Hematopoietic multipotent progenitor cell treated with erythropoietin and hydrocortisone succinate and interleukin-3 and kit ligand, for 15 days (in vitro differentiated cells): ENCODE results near the gene KLHL3.
A peak's percentile ranks its signal among the peaks of the same experiment; 100 is the strongest.
"Not testable (repeated sequence)": the region's sequence is repeated elsewhere in the genome, so short reads cannot be mapped to it uniquely, and the experiment has no call there.

Experiments used
- DNase-seq: peaks from one replicate; pipeline ENCODE4 v3.0.0-alpha.2; 2015; ENCODE audit warnings: low spot score

Gene KLHL3, protein sequence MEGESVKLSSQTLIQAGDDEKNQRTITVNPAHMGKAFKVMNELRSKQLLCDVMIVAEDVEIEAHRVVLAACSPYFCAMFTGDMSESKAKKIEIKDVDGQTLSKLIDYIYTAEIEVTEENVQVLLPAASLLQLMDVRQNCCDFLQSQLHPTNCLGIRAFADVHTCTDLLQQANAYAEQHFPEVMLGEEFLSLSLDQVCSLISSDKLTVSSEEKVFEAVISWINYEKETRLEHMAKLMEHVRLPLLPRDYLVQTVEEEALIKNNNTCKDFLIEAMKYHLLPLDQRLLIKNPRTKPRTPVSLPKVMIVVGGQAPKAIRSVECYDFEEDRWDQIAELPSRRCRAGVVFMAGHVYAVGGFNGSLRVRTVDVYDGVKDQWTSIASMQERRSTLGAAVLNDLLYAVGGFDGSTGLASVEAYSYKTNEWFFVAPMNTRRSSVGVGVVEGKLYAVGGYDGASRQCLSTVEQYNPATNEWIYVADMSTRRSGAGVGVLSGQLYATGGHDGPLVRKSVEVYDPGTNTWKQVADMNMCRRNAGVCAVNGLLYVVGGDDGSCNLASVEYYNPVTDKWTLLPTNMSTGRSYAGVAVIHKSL

DNA sequence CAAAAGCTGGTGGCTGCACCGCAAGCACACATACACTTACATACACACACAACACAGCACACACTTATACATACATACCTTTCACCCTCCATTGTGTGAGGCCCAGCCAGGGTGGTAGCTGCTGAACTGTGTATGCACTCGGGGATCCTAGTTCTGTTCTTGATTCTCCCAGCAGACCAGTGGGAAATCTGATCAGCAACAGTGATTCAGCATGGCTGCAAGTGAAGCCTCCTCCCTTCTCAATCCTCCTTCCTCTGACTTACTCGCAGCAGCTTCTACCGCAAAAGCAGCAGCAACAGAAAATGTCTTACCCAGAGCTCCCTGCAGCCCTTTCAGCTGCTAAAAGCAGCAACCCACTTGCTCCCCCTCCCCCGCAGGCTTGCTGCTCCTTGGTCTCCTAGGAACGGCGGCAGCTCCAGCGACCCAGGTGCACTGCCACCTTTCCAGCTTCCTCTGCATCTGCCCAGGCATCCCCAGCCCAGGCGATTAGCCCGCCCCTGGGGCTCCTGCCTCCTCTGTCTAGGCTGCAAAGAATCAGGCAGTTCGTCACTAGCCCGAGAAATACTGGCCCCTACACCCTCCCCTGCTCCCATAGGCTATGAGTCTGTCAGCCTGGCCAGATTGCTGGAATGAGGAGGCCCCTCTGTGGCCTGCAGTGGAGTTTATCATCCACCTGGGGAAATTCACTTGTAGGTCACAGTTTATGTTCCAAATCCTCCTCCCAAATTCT is at the start of gene KLHL3:
Gene KLHL3 (minus strand): TSS at position 535 of the 730 bp plus-strand sequence. CDS start 443 bp downstream, at position 92.
- DNase-seq: no peak

DNA sequence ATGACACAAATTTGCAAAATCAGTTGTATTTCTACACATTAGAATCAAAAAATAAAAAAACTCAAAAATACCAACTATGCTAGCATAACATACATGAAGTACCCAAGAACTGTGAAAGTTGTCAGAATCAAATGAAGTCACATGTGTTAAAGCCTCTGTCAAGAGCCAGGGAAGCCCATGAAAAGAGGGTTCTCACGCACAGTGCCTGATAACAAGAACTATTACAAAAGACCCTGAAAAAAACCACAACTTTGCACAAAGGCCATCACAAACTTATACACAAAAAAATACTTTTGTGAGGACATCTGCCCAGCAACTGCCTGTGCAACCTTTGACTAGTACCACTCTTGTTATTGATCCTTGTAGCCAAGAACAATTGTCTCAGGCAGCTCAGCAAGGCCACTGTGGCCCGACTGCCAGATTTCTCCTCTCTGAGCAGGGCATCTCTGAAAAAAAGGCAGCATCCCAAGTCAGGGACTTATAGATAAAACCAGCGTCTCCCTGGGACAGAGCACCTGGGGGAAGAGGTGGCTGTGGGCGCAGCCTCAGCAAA is 47.2 kb upstream of the KLHL3 start:
- DNase-seq: no peak

DNA sequence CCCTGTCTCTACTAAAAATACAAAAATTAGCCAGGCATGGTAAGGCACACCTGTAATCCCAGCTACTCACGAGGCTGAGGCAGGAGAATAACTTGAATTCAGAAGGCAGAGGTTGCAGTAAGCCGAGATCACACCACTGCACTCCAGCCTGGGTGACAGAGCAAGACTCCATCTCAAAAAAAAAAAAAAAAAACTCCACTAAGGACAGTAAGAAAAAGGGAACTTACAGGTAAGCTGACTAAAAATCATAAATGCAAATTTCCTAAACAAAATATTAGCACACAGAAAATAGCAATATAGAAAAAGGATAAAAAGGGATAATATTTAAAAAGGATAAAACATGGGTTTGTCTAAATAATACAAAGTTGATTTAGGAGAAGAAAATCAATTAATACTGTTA is 46.2 kb upstream of the KLHL3 start:
- DNase-seq: no peak

DNA sequence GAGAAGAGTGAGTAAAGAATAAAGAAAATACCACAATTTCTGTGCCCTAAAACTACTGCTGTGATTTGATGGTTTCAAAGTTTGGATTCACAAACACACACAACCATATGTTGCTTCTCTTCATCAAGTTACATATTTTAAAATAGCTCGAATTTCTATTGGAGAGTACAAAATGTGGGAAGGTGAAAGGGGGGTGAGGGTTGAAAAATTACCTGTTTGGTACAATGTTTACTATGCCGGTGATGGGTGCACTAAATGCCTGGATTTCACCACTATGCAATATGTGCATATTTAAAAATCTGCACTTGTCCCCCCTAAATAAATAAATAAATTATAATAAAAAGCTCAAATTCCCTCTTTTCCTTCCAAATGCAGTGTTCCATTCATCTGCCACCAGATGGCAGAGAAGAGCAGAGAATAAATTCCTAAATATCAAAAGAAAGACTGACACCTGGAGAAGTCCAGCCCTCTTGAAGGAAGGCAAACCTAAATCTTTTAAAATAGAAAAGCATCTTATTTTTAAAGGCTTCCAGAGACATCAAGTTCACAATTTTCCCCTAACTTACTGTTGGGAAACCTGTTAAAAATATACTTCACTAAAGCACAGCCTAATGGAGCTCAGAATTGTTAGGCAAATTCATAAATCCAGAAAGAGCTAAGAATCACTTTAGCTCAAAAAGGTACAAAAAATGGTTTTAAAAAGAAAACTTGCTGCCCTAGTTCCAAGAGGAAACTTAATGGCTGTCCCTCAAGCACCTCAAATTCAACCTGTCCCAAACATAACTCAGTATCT is 43.1 kb upstream of the KLHL3 start:
- peak; percentile 43 for DNase-seq

DNA sequence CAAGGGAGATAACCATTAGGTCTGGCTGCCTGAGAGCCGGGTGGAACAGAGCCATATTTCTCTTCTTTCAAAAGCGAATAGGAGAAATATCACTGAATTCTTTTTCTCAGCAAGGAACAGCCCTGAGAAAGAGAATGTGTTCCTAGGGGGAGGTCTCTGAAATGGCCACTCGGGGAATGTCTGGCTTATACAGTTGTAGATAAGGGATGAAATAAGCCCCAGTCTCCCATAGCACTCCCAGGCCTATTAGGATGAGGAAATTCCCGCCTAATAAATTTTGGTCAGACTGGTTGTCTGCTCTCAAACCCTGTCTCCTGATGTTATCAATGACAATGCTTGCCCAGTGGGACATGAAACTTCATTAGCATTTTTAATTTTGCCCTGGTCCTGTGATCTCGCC is 32.0 kb upstream of the KLHL3 start:
- DNase-seq: not testable (repeated sequence)

DNA sequence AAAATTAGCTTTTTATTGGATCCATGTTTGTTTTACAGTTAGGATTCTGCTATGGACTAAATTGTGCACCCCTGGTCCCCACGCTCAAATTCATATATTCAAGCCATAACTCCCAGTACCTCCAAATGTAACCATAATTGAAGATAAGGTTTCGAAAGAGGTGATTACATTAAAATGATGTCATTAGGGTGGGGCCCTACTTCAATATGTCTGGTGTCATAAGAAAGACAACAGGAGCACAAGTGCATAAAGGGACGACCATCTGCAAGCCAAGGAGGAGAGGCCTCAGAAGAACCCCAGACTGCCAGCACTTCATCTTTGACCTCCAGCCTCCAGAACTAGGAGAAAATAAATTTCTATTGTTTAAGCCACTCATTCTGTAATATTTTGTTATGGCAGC is 25.7 kb upstream of the KLHL3 start:
- DNase-seq: no peak

DNA sequence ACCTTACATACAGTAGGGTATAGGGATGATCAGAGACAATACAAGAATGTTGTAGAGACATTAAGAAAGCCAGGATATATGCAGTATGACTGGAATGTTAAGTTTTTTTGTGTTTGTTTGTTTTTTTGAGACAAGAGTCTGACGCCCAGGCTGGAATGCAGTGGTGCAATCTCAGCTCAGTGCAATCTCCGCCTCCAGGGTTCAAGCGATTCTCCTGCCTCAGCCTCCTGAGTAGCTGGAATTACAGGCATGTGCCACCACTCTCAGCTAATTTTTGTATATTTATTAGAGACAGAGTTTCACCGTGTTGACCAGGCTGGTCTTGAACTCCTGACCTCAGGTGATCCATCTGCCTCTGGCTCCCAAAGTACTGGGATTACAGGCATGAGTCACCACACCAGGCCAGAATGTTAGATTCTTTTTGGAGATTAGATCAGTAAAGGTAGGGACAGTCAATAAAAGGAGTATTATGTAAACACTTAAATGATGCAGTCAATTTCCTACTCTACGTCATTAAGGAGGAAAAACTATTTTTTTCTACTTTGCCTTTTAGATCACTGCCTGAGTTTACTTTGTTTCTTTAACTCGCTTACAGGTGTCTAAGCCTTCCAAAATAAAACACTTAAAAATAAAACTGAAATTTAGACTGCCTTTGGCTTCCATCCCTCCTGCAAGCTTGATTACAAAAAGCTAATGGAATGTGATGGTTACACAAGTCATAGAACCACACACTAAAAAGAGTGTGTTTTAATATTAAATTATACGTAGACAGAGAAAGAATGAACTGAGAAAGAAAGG is 25.0 kb upstream of the KLHL3 start:
- DNase-seq: no peak

DNA sequence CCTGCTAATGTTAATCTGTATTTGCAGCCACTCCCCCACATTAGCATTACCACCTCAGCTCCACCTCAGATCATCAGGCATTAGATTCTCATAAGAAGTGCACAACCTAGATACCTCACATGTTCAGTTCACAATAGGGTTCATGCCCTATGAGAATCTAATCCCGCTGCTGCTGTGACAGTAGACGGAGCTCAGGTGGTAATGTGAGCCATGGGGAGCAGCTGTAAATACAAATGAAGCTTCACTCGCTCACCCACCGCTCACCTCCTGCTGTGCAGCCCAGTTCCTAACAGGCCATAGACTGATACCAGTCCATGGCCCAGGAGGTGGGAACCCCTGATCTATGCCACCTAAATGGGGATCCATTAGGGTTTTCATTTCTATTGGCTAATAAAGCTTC is 24.4 kb upstream of the KLHL3 start:
- DNase-seq: no peak

DNA sequence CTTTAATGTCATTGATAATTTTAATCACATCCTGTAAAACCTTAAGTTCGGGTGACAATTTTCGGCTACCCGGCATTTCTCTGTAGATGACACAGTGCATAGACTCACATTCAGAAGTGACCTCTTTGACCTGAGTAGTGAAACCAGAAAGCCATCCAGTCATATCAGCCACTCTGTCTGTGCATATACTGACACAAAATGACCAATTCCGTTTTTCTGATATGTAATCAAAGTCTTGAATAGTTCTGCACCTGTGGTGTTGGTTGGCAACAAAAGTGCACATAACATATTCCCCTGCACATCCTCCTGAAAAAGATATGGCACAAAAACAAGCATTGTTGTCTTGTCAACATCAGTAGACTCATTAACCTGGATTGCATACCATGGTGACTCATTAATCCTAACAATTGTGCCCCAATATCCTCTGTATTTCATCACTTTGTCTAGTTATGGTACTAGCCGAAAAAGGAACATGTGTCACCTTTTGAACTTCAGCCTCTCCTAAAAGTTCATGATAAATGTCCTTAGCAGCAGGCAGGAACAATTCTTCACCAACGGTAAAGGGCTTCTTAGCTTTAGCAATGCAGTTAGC is 22.9 kb upstream of the KLHL3 start:
- DNase-seq: no peak

DNA sequence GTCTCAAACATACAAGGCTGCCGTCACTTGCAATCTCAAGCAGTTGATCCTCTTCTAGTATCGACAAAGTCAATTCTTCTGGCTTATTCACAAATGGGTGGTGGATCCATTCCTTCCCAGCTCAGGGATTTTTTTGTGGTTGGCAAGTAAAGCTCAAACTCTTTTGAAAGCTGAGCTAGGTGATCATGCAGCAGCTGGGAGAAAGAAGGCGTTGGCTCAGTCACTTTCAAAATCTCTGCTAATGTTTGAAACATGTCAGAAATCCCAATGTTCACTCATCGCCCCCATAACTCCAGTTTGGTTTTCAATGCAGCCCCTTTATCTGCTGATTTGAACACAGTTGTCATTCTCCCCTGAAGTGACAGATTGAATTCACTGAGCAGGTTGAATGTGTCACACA is 22.2 kb upstream of the KLHL3 start:
- DNase-seq: no peak

DNA sequence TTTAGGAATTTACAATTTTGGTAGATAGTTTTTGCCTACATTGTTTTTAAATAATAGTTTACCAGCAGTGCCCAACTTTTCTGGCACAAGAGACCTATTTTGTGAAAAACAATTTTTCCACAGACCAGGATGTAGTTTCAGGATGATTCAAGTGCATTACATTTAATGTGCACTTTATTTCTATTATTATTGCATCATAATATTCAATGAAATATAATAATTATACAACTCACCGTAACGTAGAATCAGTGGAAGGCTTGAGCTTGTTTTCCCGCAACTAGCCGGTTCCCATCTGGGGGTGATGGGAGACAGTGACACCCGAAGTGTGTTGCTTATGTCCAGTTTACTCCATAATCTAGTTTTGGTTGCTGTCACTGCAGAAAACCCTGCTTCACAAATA is 21.7 kb upstream of the KLHL3 start:
- no peak for DNase-seq

DNA sequence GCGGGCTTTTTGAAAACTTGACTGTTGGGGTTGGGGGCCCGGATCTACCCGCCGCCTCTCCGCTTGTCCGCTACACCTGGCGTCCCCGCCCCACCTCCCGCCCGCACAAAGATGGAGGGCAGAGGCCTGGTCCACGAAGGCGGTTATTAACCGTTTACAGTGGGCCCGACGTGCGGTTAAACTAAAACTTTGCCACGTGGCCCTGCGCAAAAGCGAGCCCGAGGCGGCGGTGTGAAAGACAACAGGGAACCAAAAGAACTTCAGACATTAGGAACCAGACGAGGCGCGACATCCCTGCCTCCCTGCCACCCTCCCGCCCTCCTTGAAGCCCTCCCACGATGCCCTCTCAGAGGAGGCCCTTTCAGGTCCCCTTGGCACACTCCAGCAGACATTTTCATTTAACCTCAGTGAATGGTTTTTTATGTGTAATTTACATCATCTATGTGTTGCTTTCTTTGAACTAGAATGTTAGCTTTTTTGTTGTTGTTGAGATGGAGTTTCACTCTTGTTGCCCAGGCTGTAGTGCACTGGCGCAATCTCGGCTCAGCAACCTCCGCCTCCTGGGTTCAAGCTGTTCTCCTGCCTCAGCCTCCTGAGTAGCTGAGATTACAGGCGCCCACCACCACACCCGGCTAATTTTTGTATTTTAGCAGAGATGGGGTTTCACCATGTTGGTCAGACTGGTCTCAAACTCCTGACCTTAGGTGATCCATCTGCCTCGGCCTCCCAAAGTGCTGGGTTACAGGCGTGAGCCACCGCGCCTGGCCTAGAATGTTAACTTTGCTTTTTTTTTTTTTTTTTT is 19.3 kb upstream of the KLHL3 start:
- no peak for DNase-seq

DNA sequence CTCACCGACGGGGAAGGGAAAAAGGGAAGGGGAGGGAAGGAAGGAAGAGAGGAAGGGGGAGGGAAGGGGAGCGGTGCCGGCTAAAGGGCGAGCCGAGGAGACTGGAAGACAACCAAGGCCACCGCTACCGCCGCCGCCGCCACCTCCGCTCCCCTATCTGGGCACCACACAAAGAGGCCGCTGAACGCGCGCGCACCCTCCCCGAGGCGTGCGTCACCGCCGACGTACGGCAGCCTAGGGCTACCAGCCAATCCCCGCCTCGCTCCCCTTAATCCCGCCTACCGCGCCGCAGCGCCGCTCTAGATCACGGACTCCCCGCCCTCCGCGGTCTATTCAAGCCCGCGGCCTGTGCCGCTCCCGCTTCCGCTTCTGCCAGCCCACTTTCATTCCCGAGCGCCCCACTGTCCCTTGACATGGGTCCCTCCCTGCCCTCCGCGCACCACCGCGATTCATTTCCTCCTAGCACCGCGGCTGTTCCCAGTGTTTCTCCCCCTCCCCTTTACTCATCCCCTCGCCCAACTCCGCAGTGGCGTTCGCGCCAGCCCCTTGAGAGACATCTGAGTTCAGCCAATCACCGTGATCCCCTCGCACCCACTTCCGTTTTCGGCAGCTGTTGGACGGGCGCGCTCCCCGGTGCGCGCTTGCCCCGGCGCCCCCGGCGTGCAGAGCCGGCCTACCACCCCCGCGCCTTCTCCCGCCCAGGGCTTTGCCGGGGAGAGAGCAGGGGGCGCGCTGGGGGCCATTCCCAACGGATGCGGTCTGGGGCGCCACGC is 18.5 kb upstream of the KLHL3 start, which contains the start of gene HNRNPA0:
Gene HNRNPA0 (minus strand): TSS at position 176 of the 773 bp plus-strand sequence. CDS start 297 bp downstream, outside the sequence.
- DNase-seq: peak; percentile 97

DNA sequence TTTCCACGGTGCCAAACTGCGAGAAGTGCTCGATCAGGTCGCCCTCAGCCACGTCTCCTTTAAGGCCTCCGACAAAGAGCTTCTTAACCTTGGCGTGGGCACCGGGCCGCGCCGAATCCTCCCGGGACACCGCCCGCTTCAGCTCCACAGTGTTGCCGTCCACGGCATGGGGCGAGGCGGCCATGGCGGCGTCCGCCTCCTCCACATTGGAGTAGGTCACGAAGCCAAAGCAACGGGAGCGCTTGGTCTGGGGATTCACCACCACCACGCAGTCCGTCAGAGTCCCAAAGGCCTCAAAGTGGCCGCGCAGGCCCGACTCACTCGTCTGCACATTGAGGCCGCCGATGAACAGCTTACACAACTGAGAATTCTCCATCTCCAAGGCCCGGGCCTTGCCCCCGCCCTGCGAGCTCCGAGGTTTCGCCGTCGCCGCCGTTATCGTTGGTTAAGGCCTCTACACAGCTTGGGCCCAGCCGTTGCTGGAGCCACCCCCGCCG is 17.9 kb upstream of the KLHL3 start:
- no peak for DNase-seq

DNA sequence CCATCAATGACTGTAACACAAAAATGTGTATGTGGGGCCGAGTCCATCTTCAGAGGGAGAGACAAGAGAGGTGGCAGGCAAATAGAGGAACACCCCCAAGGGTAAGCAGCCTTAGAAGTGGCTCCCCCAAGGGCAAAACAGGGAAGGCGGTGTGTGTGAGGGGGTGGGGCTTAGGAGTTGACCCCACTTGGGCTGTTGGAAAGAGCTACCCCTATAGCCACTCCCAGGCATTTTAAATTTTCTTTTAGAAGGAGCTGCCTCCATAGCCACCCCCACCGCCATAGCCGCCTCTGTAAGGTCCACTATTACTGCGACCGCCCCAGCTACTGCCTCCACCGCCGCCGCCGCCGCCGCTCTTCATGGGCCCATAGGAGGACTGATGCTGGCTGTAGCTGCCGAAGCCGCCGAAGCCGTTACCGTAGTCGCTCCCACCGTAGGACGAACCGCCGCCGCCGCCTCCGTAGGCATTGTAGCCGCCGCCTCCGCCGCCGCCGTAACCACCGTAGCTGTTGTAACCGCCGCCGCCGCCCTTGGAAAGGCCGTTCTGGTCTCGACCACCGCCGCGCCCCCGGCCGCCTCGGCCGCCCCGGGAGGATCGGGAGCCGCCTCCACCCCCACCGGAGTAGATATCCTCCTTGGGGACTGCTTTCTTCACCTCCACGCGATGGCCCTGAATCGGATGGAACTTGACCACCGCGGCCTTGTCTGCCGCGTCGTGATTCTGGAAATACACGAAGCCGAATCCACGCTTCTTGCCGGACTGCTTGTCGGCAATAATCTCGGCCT is 17.2 kb upstream of the KLHL3 start:
- DNase-seq: peak; percentile 40

DNA sequence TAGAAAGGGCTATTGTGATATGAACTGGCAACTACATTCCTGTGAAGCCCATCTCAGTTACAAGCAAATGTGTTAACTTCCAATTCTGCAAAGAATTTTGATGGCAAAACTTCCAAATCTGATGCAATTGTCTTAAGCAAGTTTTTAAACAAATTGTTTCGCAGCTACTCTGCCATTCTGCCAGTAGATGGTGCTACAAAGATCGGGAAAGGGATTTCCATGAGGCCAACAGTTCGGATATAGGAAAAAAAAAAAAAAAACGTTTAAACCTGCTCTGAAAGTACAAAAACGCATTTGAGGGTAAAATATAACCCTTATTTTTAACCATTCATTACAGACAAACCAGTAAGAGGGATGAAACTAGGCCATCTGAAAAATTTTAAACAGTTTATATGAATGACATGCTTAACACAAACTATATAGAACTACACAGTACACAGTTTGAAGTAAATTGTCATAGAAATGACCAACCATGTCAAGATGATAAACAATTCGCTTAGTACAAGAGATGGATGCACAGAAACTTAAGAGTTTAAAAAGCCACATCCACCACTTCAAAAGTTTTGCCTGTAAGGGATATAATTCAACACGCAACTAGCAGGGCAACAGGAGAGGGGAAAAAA is 16.1 kb upstream of the KLHL3 start:
- DNase-seq: peak; percentile 70

DNA sequence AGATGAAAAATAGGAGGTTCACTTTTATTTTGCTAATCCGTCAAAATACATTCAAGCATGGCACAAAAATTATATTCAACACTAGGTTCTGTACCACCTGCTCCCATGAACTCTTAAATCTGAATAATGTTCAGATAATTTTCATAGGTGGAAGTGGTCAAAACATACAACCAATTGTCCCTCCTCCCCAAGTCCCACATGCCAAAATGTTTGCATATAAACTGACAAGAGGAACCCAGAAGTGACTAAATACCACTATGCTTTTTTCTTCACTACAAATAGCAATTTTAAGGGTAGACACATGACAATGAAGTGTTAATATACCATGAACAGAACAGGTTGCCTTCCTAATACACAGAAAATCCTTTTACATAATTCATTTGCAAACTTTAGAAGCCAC is 14.5 kb upstream of the KLHL3 start:
- DNase-seq: no peak
